ENCODE results near the gene HPCAL1.

HPCAL1 gene

DNA sequence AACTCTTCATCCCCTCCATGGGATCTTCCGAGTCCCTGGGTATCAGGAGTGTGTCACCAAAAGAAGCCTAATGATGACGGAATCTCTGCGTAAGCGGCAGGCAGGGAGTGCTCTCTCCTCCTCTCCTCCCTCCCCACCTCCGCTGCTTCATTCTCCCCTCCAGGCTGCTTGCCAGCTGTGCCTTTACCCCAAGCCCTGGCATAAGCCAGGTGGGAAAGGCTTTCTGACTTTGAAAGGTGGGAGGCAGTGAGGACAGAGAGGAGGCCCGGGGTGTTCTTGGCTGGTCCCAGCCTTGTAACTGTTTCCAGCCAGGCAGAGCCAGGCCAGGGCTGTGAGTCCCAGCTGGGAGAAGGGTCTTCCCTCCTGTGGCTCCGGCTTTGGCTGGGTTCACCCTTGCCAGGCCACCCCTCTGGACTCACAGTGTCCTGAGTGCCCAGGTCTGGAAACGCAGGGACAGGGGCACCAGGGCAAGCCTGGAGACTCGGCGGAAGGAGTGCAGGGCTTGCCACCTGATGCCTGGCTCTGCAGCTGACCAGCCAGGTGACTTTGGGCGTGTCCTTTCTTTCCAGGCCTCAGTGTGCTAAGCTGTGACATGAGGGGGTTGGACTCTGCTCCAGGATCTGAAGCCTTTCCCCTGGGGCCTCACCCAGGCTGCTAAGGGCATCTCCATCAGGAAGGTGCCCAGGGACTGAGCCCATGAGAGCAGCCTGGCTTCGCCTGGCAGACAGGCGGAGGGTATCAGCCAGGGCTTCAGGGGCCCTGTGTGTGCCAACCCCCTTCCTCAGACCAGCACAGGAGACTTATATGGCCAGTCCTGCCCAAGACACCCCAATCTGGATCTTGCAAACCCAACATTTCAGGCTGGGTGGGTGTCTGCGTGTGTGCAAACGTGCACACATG lies 32.7 kb upstream of the HPCAL1 start:
- no peak for DNase-seq

DNA sequence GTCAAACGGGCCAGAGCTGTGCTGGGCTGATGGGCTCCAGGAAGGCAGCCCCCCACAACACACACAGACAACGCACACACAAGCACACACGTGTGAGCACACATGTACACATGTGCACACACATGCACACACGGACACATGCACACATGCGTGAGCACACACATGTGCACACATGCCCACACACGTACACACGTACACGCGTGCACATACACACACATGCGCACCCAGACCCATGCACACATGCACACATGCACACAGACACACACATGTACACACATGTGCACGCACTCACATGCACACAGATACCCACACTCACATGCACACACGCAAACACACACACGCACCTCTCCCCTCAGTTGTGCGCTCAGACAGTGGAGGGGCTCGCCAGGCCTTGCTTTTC lies 31.2 kb upstream of the HPCAL1 start:
- no peak for DNase-seq

DNA sequence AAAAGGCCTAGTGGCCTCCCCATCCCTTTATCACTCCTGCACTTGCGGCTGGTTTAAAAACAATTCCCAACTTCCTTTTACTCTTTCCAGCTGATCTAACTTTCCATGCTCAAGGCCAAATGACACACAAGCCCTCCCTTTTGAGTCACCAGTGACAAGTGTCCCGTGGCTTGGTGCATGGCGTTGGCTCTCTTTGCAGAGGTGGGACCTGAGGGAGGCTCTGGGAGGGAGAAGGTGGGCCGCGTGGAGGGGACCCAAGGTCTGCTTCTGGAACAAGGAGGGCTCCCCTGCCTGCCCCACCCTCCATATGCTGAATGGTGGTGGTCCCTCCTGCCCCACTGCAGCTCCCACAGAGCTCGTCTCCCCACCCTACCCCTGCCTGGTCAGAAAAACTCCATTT lies 30.8 kb upstream of the HPCAL1 start:
- no peak for DNase-seq

DNA sequence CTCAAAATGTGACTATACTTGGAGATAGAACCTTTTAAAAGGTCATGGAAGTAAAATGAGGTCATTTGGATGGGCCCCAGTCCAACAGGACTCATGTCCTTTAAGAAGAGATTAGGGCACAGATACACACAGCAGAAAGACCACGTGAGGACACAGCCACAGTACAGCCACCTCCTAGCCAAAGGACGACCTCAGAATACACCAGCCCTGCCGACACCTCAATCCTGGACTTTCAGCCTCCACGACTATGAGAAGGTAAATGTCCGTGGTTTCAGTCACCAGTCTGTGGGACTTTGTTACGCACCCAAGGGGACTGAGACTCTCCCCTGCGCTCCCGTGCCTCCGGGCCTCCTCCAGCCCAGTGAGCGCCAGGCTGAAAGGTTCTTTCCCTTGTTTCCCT lies 30.2 kb upstream of the HPCAL1 start:
- DNase-seq = no peak

DNA sequence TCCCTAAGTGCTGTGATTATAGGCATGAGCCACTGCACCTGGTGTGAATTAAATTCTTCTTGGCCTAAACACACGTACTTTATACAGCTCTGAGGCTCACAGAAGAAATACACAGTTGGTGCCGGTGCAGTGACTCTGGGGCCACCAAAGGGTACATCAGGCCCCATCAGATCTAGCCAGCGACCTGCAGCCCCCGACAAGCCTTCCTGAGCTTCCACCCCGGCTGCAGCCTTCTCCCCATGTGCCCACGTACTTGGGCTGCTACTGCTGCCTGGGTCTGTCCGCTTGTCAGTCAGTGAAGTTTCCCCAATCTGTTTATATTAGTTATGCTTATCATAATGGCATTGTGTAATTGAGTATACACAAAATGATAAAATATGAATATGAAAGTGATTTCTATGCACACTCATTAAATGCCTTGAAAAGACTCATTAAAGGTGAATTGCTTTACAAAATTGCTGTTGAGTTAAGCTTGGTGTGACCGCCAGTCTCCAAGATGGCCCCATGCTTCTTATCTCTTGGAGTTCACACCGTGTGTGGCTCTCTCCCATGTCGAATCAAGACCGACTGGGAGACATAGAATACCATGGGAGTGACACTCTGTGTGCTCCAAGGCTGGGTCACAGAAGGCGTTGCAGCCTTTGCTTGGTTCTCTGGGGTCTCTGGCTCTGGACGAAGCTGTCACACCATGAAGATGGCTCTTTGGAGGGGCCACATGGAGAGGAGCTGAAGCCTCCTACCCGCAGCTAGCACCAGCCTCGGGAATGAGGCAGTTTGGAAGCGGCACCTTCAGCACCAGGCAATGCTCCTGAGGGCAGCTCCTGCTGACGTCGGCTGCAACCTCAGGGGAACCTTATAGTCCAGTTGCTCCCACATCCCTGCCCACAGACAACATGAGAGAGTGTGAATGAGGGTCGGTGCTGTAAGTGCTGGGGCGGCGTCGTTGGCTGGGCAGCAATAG lies 29.2 kb upstream of the HPCAL1 start:
- DNase-seq = no peak

DNA sequence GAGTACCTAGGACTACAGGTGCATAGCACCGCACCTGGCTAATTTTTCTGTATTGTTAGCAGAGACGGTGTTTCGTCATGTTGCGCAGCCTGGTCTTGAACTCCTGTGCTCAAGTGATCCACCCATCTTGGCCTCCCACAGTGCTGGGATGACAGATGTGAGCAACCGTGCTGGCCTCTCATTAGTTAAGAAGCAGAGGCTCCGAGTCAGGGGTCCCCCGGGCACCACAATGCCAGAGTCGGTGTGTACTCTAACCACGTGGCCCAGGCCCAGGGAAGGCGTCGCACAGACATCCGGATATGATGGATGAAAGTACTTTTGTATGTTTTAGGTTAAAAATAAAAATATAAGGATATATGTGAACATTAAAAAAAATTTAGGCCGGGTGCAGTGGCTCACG lies 28.3 kb upstream of the HPCAL1 start:
- DNase-seq = no peak

DNA sequence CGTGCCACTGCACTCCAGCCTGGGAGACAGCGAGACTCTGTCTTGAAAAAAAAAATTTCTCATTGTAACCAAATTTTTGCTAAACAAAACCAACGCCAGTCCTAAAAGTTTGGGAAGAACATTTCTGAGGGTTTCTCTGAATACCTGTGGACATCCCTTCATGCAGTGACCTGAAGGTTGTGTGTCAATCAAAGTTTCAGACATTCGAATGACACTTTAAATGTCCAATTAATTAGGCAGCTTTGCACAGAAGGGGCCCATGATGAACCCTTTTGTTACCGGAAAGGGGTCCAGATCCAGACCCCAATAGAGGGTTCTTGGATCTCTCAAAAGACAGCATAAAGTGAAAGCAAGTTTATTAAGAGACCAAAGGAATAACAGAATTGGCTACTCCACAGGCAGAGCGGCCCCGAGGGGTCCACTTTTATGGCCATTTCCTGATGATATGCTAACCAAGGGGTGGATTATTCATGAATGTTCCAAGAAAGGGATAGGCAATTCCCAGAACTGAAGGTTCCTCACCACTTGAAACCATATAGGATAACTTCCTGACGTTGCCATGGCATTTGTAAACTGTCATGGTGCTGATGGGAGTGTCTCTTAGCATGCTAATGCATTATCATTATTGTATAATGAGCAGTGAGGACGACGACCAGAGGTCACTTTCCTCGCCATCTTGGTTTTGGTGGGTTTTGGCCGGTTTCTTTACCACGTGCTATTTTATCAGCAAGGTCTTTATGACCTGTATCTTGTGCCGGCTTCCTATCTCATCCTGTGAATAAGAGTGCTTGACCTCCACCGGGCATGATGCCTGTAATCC lies 27.5 kb upstream of the HPCAL1 start:
- no peak for DNase-seq

DNA sequence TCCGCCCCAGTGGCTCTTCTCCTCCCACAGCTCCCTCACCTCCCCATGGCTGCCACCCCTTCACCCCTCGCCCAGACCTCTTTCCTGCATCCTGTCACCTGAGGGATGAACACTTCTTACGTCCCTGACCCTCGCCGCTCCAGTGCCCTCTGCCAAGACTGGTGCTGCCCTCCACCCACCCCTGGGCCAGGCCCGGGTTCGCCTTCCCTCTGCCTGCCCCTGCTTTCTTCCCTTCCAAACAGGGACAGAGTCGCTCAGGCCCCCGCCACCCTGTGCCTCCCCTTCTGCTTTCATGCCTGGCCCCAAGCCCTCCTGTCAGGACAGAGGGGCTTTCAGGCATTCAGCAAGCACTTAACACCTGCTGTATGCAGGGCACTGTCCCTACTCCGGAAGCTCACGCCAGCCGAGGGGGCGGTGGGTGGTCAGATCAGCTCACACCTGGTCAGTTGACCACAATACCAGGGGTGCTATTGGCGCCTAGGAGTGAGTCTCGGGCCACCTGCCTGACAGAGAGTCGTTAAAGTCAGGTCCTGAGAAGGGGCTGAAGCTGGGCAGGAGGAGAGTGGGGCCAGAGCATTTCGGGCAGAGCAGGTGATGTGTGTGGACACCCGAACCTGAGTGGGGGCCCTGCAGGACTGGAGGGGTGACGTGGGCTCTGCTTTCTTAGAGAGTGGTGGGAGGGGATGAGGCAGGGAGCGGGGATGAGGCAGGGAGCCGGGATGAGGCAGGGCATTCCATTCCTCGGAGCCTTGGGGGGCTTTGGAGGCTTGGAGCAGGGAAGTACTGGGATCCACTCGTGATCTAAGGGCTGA lies 26.0 kb upstream of the HPCAL1 start:
- no peak for DNase-seq

DNA sequence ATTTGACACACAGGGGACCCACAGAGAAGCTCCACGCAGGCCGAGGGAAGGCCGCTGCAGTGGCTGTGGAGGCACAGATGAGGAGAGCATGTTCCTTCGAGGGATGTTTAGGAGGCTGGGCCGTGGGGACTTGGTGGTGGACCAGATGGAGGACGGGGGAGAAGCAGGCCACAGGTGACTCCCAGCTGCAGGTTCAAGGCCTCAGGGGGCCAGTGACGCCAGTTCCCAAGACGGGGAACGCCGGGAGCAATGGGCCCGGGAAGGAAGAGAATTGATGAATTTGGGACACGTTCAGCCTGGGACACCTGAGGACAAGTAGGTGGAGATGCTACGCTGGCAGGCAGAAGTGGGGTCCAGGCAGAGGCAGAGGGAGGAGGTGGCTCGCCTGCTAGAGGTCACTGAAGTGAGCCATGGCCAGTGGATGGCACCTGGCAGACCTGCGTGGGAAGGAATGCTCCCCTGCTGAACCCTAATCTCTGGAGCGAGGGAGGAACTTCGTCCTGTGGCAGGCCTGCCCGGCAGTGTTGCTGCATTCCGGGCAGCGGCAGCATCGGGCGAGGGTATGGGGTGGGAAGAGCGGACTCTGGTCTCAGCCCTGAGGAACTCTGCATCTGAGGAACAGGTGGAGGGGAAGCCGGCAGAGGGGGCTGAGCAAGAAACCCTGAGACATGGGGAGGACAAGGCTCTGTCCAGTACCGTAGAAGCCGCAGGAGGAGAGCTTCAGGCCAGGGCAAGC lies 25.2 kb upstream of the HPCAL1 start:
- no peak for DNase-seq

DNA sequence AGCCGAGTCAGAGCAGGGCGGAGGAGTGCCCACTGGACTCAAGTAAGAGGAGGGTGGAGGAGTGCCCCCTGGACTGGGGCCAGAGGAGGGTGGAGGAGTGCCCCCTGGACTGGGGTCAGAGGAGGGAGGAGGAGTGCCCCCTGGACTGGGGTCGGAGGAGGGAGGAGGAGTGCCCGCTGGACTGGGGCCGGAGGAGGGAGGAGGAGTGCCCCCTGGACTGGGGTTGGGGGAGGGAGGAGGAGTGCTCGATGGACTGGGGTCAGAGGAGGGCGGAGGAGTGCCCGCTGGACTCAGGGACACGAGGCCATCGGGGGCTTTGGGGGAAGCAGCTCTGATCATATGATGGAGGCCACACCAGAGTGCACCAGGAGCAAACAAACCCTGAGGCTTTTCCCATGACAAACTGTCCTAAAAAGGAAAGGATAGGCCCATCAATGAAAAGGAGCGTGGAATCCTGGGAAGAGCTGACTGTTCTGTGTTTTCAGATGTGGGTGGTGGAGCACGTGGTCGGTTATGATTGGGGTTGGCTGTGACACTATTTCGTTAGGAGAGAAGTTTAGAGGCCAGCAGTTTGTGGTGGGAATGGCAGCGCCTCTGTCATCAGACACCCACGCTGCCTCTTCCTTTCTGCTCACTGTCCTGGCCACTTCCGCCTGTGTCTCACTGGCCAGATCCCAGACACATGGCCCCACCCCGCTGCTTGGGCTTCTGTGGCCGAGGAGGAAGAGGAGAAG lies 24.5 kb upstream of the HPCAL1 start:
- no peak for DNase-seq

DNA sequence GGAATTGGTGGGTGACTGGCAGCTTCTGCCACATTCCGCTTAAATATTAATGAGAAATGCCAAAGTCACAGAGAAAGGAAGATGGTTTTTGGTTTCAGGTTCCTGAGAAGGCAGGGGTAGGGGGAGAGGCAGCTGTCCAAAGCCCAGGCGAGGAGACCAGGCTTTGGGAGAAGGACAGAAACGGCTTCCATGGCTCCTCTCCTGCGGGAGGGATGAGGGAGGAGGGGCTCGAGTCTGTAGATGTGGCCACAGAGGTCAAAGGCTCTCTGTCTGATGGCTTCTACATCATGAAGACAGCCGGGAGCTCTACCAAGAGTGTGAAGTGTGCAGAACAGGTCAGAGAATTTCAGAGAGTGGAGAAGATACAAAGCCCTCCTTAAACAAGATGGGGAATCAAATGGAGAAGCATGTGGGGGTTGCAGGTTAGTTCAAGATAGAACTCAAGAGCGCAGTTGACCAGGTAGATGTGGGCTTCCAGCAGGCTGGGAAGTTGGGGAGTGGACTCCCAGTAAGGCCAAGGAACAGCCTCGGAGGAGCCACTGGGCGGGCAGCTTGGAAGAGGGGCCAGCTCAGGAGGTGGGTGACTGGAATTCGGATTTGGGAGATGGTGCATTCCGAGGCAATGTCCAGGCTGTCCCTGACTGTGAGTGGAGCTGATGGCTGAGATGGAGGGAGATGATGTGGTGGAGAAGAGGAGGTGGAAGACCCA lies 23.8 kb upstream of the HPCAL1 start:
- no peak for DNase-seq

DNA sequence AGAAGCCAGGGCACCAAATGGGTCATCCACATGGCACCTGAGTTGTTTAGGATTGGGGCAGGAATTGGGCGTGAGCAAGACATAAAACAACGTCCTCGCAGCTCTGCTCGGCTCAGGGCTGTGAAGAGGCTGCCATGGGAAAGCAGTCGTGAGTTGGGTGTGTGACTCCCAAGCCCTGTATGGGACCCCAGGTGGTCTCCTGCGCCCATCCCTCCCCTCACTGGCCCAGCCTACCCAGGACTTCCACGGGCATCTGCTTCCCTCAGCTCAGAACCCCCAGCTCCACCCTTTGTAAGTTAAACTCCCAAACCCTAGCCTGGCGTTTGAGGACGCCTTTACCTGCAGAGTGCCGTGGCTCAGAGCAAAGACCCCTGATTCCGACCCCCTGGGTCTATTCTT lies 23.2 kb upstream of the HPCAL1 start:
- DNase-seq = no peak

DNA sequence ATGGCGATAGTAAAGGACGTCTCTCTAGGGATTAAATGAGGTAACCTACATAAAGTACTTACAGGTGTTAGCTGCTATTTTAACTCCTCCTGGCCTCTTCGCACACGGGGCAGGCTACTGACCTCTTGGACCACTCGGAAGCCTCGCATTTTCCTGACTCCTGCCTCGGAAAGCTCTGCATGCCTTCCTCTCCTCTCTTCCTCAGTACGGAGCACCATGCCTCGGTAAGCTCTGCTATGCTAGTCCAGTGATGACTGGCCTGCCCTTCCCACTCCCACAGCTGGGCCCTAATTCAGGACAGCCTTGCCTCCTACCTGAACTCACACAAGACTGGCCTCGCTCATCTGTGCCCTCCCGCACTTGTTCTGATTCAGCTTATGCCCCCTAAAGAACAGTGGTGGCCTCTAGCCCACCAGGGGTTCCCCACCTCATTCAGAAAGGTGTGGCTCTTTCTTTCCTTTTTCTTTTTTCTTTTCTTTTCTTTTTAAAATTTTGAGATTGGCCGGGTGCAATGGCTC lies 22.7 kb upstream of the HPCAL1 start:
- DNase-seq = no peak

DNA sequence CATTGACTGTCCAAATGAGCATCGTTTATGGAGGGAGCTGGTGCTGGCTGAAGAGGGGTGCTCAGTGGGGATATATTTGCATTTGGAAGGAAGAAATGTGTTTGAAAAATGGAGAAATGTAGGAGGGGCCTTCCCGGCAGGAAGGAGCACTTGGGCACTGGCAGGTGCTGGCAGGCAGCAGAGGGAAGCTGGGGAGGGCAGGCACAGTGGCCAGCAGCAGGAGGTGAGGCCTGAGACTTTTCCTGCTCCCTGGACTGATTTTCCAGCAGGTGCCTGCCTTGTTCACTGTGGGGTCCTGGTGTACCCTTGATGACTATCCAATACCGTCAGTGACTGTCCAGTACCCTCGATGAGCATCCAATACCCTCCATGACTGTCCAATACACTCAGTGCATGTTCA lies 20.8 kb upstream of the HPCAL1 start:
- no peak for DNase-seq

DNA sequence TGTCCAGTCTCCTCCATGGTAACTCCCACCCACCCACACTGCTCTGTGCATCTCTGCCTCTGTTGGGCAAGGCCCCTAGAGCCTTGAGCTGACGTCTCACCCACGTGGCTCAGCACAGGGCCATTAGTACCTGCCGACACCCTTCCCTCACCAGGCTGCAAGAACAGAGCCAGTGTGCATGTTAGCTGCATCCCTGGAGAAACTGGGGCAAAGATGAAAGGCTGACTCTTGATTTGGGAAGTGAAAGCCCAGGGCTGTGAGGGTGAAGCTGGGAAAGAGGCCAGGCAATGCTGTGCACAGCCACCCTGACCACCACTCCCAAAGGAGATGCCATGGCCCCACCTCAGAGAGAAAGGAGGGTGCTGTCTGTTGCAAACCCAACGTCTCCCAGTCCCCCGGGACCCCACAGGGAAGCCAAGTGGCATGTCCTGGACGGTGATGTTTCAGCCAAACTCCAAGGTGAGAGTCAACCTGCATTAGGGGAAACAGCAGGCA lies 20.0 kb upstream of the HPCAL1 start:
- DNase-seq = no peak

DNA sequence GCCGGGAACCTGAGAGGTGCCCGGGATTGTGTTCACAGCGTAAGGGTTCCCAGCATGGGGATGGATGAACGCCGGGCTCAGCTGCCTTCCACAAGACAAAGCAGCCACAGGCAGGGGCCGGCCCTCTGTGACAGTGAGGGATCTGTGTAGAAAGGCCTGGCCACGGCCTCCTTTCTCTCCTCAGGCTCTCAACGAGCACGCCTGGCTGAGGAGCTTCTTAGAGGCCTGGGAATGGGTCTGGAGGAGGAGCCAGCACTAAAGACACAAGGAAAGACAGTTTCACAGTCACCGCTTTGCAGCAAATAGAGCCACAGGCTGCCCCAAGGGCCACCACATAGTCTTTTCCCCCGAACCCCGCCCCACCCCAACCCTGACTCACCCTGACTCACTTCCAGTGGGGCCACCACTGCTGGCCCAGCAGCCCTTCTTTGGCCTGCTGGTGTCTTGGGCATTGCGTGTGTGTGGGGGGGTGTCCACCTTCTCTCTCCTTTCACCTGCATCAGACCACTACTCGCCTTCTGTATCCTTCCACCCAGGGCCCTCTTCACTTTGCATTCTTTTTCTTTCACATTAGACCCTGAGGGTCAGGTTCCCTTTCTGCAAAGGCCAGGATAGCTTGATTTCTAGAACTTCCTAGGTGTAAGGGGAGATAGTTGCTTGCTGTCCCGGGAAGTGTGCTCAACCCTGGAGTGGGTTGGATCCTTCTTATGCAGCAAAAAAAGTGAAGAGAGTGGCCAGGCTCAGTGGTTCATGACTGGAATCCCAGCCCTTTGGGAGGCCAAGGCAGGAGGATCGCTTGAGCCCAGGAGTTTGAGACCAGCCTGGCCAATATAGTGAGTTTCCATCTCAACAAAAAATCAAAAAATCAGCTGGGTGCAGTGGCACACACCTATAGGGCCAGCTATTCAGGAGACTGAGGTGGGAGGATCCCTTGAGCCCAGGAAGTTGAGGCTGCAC lies 19.3 kb upstream of the HPCAL1 start:
- no peak for DNase-seq

DNA sequence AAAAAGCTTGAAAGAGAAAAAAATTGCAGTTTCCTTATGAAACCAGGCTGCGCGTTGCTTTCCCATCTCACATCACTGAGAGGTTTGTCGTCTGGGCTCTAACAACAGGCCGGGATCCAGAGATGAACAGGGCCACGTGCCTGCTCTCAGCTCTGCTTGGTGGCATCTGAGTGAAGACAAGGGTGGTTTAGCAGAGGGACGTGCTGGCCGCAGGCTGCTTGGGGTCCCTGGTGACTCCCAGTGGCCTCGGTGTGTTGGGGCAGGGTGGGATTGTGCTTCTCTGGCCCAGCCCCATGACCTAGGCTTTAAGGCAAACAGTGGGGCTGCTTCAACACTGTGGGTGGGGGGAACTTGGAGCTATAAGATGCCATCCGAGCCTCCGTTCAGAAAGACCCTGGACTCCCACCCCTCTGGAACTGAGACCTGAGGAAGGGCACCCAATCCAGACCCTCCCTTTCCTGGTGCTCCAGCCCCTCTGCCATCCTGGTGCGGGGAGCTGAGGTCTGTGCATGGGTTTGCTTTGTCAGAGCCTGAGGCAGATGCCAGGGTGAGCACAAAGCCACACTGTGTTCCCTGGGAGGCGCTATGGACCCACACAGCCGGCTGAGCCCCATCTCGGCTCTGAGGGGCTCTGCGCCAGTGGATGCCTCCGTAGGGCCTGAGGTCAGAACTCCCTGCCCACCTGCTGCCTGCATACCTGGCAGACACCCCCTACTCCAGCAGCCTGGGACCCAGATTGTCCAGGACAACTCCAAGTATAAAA lies 18.4 kb upstream of the HPCAL1 start:
- no peak for DNase-seq

DNA sequence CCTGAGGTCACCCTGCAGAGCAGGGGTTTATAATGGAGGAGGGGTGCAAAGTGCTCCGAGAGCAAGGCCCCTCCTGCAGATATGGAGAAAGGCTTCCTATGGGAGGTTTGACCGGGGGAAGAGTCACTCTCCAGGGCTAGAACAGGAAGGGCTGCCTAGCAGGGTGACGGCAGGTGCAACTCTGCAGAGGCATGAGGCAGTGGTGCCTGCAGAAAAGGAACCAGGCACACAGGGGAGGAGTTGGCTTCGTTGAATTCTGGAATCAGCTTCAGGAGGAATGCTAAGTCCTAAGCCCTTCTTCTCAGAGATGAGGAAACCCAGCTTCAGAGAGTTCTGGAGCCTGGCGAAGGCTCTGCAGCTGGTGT lies 17.5 kb upstream of the HPCAL1 start:
- DNase-seq = no peak
